ENCODE data around the gene HMGB4.

The HMGB4 gene

DNA sequence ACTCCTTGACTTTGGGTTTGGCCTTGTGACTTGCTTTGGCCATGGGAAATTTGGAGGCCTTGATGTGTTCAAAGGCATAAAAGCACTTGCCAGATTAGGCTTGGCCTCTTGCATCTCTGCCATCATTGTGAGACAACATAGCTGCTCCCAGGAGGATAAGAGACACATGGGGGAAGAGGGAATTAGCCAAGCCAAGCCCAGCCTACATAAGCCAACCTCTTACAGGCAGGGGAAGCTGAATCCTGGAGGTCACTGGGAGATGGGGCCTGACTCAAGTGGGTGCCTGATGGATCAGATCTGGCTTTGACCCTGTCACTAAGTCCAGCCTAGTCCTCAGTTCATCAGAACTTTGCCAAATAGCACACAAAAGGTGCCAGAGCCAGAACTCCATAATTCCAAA, 37.6 kb upstream of the HMGB4 start:
- no peak for TF ChIP-seq ZFX (IDR thresholded peaks at IDR 0.05; ENCODE audit: borderline replicate concordance)
- TF ChIP-seq, protein P1, sequence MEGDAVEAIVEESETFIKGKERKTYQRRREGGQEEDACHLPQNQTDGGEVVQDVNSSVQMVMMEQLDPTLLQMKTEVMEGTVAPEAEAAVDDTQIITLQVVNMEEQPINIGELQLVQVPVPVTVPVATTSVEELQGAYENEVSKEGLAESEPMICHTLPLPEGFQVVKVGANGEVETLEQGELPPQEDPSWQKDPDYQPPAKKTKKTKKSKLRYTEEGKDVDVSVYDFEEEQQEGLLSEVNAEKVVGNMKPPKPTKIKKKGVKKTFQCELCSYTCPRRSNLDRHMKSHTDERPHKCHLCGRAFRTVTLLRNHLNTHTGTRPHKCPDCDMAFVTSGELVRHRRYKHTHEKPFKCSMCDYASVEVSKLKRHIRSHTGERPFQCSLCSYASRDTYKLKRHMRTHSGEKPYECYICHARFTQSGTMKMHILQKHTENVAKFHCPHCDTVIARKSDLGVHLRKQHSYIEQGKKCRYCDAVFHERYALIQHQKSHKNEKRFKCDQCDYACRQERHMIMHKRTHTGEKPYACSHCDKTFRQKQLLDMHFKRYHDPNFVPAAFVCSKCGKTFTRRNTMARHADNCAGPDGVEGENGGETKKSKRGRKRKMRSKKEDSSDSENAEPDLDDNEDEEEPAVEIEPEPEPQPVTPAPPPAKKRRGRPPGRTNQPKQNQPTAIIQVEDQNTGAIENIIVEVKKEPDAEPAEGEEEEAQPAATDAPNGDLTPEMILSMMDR (IDR thresholded peaks at IDR 0.05): no peak
- no peak overlapping the region for H3K27ac ChIP-seq

DNA sequence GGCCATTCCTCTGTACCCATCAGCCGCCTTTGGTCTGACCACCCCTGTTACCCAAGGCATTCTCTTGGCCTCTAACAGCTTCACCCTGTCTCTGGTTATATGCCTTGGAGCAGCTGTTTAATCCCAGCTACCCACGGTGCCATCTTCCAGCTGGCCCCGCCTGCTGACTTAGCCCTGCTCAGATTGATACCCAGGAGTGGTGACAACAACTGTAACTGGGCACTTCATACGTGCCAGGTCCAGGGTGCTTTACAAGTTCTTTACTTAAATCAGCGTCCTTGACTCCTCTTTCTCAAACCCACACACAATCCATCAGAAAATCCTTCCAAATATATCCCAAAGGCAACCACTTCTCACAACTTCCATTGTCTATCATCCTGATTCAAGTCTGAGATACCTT, 37.2 kb upstream of the HMGB4 start:
- TF ChIP-seq, protein P1 (IDR thresholded peaks at IDR 0.05): no peak
- no peak for TF ChIP-seq ZFX (IDR thresholded peaks at IDR 0.05; ENCODE audit: borderline replicate concordance)
- no peak overlapping the region for H3K27ac ChIP-seq

DNA sequence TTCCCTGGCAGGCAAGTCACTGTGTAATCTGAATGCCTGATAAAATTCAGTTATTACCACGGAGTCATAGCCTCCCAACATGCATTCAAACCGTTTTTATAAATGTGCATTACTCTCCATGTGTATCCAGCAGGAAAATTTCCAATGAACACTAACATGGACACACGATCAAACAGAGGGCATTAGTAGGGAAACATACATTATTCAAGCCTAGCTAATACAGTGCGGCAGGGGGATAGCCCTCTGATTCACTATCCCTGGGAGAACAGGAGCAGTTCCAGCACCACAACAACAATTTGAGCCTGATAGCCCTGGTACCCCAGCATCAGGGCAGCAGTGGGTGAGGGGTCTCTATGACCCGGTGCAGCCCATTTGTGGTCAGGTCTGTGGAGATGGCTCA, 35.8 kb upstream of the HMGB4 start:
- no peak overlapping the region for H3K27ac ChIP-seq
- TF ChIP-seq, protein P1 (IDR thresholded peaks at IDR 0.05): no peak
- TF ChIP-seq ZFX (IDR thresholded peaks at IDR 0.05; ENCODE audit: borderline replicate concordance): no peak

DNA sequence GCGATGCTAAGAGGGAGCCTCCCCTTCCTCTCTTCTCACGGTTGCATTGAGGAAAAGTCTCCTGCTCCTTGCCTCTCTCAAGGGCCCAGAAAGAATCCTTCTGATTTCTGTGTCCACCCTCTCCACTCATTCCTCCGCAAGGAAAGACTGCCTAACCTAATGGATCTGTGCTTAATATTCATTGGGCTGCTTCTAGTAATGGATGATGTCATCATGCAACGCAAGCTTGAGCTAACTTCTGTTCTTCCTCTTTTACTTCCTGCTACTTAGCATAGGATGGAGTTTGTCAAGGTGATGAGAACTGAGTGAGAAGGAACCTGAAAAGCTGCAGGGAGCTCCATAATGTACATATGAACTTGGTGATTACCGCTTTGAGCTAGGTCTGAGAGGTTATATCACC, 35.2 kb upstream of the HMGB4 start:
- TF ChIP-seq, protein P1 (IDR thresholded peaks at IDR 0.05): no peak
- TF ChIP-seq ZFX (IDR thresholded peaks at IDR 0.05; ENCODE audit: borderline replicate concordance): no peak

DNA sequence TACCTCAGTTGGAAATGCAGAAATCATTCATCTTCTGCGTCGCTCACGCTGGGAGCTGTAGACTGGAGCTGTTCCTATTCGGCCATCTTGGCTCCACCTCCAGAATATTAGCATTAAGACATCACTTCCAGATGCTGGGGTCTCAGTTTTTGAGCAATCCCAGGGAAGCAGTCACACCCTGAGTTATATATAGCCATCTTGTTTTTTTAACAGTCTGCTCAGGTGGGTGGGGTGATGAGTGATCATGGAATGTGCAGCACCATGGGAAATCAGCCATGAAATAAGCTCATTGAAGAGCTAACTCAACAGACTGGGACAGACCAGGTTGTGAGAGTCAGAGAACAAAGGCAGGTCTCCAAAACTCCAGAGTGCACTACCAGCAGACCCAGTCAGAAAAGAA, 27.0 kb upstream of the HMGB4 start:
- TF ChIP-seq ZFX (IDR thresholded peaks at IDR 0.05; ENCODE audit: borderline replicate concordance): no peak
- TF ChIP-seq, protein P1 (IDR thresholded peaks at IDR 0.05): no peak

More for the DNA sequence above, 35.2 kb upstream of the HMGB4 start:
- no peak overlapping the region for H3K27ac ChIP-seq

DNA sequence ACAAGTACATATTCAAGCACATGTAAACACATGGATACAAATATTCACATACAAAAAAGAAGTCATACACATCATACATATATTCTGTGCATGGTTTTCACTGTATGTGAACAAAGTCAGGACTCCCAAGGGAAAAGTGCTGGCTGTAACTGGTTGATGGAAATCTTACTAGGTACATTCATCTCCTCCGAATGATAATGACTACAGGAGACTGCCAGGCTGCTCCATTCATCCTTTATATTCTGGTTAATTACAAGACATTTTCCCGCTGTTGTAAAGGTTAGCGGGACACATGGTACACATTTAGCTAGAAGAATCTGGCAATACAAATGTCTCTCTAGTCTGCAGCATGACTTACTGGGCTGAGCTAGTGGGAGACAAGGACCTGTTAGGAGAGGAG, 26.2 kb upstream of the HMGB4 start:
- no peak for TF ChIP-seq ZFX (IDR thresholded peaks at IDR 0.05; ENCODE audit: borderline replicate concordance)
- TF ChIP-seq, protein P1 (IDR thresholded peaks at IDR 0.05): no peak
- no peak overlapping the region for H3K27ac ChIP-seq

More for the DNA sequence above, 27.0 kb upstream of the HMGB4 start:
- H3K27ac ChIP-seq: no peak overlapping the region

DNA sequence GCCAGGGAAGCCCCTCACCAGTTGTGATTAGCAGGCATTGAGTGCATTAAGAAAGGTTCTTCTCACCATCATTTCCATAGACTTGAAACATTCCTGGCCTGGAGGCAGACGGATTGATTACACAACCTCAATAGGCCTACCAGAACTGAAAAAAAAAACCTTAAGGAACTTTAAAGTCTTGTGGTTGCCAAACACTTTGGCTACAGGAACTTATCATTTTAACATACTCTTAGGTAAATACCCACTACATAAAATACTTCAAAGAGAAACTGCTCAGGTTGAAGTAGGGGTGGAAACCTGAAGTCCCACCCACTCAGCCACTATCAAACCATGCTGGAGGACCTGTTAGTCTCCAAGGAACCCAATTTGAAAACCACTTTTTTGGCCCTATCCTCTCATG, 22.4 kb upstream of the HMGB4 start:
- no peak overlapping the region for H3K27ac ChIP-seq
- TF ChIP-seq ZFX (IDR thresholded peaks at IDR 0.05; ENCODE audit: borderline replicate concordance): no peak
- TF ChIP-seq, protein P1 (IDR thresholded peaks at IDR 0.05): no peak

Measured in 22Rv1 (cell line).